Parathyroid adenoma (tissue), 2 donors: Measurements from ENCODE around the gene RHOD.

ENCODE experiments used
- H2AFZ ChIP-seq: fragments of 300-600 bp; sonication (generic); one replicate; pipeline ENCODE4 v1.7.0; 2017; ENCODE audit warnings: antibody characterized with exemption, mild to moderate bottlenecking
- H3K27ac ChIP-seq: fragments of 300-600 bp; sonication (generic); one replicate; pipeline ENCODE4 v1.7.0; 2017
- H3K27me3 ChIP-seq: fragments of 300-600 bp; sonication (generic); one replicate; pipeline ENCODE4 v1.7.0; 2017; ENCODE audit warnings: low read length; ENCODE audit not compliant: control insufficient read depth, insufficient read depth
- H3K36me3 ChIP-seq: fragments of 300-600 bp; sonication (generic); one replicate; pipeline ENCODE4 v1.7.0; 2017; ENCODE audit warnings: low read length; ENCODE audit not compliant: control insufficient read depth, insufficient read depth
- H3K4me1 ChIP-seq: fragments of 300-600 bp; sonication (generic); one replicate; pipeline ENCODE4 v1.7.0; 2017; ENCODE audit warnings: control low read depth
- H3K4me2 ChIP-seq: fragments of 300-600 bp; sonication (generic); one replicate; pipeline ENCODE4 v1.7.0; 2017; ENCODE audit warnings: low read length
- H3K4me3 ChIP-seq: fragments of 300-600 bp; sonication (generic); one replicate; pipeline ENCODE4 v1.7.0; 2017; ENCODE audit warnings: low read depth, low read length
- H3K79me2 ChIP-seq: fragments of 300-600 bp; sonication (generic); one replicate; pipeline ENCODE4 v1.7.0; 2017; ENCODE audit warnings: control low read depth
- H3K9ac ChIP-seq: fragments of 300-600 bp; sonication (generic); one replicate; pipeline ENCODE4 v1.7.0; 2017; ENCODE audit warnings: mild to moderate bottlenecking
- H3K9me3 ChIP-seq: fragments of 300-600 bp; sonication (generic); one replicate; pipeline ENCODE4 v1.7.0; 2017; ENCODE audit warnings: low read length; ENCODE audit not compliant: control insufficient read depth
- CTCF ChIP-seq: fragments of 300-600 bp; sonication (generic); IDR thresholded peaks from one replicate; pipeline ENCODE4 v1.7.0; 2017; ENCODE audit warnings: antibody characterized with exemption, mild to moderate bottlenecking
- donor health status: primary hyperparathyroidism.

Gene RHOD

DNA sequence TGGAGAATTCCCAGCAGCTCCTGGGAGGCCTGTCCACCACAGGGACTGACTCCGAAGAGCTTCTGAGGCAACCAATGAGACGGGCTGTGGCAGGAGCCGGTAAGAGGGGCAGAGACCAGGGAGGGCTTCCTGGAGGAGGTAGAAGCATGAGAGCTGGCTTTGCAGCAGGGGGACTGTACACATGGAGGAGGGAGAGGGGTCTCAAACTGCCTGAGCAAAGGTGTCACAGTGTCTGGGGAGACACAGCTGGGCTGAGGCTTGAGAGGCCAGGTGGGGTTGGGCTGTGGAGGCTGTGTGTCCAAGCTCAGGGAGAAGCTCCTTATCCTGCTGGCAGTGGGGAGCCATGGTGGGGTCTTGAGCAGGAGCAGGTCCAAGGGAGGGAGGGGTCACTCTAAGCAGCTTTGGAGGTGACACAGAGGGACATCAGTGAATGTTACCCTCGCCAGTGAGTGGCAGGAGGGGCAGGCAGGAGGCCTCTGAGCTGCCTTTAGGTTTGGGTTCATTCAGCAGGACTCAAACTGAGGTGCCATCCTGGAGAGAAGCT is 4.6 kb upstream of the RHOD start:
- no peak overlapping the region for H2AFZ ChIP-seq
- peak overlapping the region; percentile 24 for H3K27ac ChIP-seq
- no peak for TF ChIP-seq CTCF
- no peaks in the 10 kb centered on the region for H3K36me3 ChIP-seq
- no peaks in the 10 kb centered on the region for H3K27me3 ChIP-seq
- H3K9me3 ChIP-seq = no peaks in the 10 kb centered on the region
- H3K79me2 ChIP-seq = no peaks in the 10 kb centered on the region
- no peak overlapping the region for H3K9ac ChIP-seq
- no peak overlapping the region for H3K4me2 ChIP-seq
- no peak overlapping the region for H3K4me3 ChIP-seq
- peaks cover 17% of the 10 kb centered on the region for H3K4me1 ChIP-seq

DNA sequence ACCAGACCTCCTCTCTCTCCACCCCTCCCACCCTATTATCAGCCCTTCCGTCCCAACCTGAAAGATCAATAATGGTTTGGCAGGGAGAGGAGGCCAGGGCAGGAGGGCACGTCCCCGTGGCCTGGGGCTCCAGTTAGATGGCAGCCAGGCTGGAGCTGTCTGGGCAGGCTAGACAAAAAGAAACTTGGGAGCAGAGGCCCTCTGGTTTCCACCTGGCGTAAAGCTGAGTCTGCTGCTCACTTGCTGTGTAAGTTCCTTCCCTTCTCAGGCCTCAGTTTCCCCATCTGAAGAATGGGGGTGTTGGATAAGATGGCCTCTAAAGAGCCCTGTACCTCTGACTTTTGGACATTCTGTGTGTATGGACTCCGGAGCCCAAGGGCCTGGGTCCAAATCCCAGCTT is 3.8 kb upstream of the RHOD start:
- no peaks in the 10 kb centered on the region for H3K27me3 ChIP-seq

DNA sequence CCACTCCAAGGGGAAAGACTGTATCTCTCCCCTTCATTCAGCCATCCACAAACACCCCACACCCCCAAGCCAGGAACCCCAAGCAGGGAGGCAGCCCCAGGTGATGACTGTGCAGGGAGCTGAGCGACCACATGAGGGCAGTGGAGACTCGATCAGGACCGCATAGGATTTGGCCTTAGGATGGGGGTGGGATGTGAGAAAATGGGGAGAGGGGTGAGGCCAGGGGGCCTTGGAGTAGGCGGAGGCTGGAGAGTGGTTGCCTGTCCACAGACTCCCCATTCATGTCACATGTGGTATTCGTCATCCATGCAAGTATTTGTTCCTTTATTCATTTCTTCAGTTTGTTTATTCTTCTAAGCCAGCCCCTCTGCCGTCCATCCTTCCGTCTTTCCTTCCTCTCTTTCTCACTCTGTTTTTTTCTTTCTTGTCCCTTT is 2.7 kb upstream of the RHOD start:
- Histone ChIP-seq H3K4me2 (peak overlapping the region; percentile 17), H3K27me3 (no peaks in the 10 kb centered on the region), H3K27ac (peak overlapping the region; percentile 84), H3K36me3 (no peaks in the 10 kb centered on the region), H3K4me1 (peaks cover 17% of the 10 kb centered on the region), H3K9ac (no peak overlapping the region), H2AFZ (peak overlapping the region; percentile 29), H3K79me2 (no peaks in the 10 kb centered on the region), H3K4me3 (no peak overlapping the region), H3K9me3 (no peaks in the 10 kb centered on the region)
- peak; percentile 60 for TF ChIP-seq CTCF

More for the DNA sequence above, 3.8 kb upstream of the RHOD start:
- H2AFZ ChIP-seq = no peak overlapping the region
- no peak for TF ChIP-seq CTCF
- H3K36me3 ChIP-seq = no peaks in the 10 kb centered on the region
- no peaks in the 10 kb centered on the region for H3K79me2 ChIP-seq
- H3K4me1 ChIP-seq = peaks cover 17% of the 10 kb centered on the region
- peak overlapping the region; percentile 24 for H3K27ac ChIP-seq
- no peak overlapping the region for H3K4me3 ChIP-seq
- no peak overlapping the region for H3K9ac ChIP-seq
- H3K9me3 ChIP-seq = no peaks in the 10 kb centered on the region
- no peak overlapping the region for H3K4me2 ChIP-seq

GRCh38 chr11:67054346-67054835 is 2.3 kb upstream of the RHOD start:
- Histone ChIP-seq H3K27ac (peak overlapping the region; percentile 84), H3K4me1 (peaks cover 17% of the 10 kb centered on the region), H2AFZ (peak overlapping the region; percentile 29), H3K9me3 (no peaks in the 10 kb centered on the region), H3K79me2 (no peaks in the 10 kb centered on the region), H3K27me3 (no peaks in the 10 kb centered on the region), H3K36me3 (no peaks in the 10 kb centered on the region), H3K4me3 (no peak overlapping the region), H3K9ac (no peak overlapping the region), H3K4me2 (peak overlapping the region; percentile 31)
- TF ChIP-seq CTCF = no peak
